Activated T-helper 9 cell treated with anti-CD3 and anti-CD28 coated beads, Interleukin-2, amount 50 U/mL, for 16 hours (primary cell): ENCODE measurements around the gene GPR33.
"Not testable (repeated sequence)": the region's sequence is repeated elsewhere in the genome, so short reads cannot be mapped to it uniquely, and the experiment has no call there.

Experiments
- DNase-seq: peaks from one replicate; pipeline ENCODE4 v3.0.0-alpha.2; 2020; ENCODE audit warnings: low read depth

The GPR33 gene

DNA sequence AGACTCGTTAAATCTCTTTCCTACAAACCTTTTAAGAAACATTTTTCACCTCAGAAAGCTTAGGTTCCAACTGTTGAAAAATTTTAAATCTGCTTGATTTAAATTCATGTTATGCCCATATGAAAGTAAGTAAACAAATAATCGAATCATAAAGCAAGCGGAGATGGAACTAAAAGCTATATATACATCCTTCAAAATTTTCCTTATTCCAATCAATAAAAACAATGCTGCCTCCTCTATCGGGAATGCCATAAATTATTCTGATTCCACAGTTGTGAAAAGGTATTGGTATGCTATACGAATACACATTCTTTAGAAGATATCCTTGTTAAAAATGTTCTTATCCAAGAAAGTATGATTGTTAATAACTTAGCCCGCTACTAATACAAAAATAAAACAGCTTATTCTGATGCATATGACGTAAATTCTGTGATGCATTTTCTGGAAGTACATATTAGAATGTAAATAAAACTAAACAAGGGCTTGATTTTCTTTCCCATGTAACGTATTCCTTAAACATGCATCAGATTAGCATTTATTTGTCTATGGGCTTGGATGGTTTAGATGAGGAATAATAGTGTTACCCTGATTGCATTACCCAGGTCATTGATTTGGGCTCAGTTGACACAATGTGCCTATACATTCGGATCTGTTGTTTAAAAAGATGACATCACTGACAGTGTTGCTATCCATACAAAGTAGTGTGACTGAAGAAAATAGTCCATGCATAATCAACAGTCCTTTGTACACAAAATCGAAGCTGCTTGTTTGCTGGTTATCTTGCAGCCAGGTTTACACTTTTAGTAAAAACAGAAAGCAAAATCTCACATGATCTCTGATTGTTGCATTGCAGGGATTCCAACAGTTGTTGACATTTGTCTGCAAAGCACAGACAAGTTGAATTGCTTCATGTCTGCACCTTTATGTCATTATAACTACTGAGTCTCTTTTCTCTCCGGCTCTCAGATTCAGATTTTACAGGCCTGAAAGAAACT lies 29.9 kb downstream of the GPR33 start:
- no peak for DNase-seq

DNA sequence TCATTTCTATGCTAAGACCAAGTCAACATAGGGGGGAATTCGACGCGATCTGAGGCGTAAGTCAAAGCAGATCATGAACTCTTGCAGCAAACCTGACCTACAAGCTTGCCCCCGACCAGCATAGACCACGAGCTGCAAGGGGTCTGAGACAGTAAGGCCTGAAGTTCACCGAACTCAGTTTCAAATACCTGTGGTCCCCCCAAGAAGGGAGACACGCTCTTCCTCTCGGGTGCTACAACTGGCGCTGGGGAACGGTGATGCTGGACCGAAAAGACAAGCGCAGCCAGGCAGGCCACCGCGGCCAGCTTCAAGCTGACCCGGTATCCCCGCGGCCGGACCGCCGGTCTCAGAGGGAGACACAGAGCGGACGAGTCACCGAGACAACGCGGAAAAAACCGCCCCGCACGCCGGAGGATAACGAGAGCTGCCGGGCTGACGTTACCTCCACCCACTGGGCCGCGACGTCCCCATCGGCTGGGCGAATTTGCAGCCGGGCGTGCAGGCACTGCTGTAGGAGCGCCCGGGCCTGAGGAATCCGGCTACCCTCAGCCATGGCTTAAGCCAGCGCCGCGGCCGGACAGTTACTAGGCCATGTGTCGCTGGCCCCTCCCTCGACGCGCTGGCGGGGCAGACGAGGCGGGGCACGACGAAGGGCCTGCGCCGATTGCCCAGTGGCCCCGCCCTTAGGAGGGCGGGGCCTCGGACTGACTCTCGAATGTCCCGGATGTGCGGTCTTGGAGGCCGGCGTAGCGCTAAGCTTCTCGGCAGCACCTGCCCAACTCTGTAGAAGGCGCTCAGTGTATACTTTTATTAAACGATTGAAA lies 30.8 kb downstream of the GPR33 start, which contains the start of gene DTD2:
TSS of gene DTD2 (minus strand) at position 666 of the 824 bp plus-strand sequence. CDS start at position 553, 113 bp downstream.
- peak; percentile 84 for DNase-seq

DNA sequence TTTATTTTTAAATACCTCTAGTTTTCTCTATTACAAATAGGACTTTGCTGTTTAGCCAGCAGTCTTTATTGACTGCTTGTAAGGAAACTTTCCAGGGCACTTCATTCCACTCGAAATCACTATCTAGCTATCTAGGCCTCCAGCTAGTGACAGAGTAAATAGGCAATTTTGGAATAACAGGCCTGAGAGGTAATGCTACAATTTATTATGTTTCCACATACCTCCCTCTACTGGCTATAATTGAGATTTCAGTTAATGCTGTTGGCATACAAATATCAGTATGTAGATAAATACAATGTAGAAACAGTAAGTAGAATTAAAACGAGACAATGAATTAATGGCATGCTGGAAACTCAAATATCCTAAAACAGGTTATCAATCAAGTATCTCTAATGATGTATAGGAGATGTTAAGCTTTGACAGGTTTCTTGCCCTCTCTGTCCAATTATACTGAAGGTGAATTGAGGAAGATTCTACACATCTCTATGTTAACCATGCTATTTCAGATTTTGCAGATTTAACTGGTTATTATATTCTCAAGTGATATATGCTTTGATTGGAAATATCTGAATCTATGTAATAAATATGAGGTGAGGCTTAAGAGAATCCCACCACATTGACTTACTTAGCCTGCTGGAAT lies 37.7 kb downstream of the GPR33 start:
- no peak for DNase-seq

DNA sequence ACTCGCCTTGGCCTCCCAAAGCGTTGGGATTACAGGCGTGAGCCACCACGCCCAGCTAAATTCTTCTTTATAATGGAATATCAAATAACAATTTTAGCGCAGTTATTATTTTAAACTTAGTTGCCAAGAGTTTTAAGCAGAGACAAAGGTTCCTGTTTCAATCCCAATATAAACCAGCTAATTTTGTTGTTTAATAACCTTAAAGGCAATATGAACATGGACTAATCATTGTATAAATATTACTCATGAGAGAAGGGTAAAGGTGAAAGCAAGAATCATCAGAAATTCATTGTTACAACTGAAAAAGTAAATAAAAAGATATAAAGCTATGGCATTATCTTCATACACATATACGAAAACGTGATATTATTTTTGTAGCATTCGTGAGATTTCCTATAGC lies 38.7 kb downstream of the GPR33 start:
- DNase-seq, result no peak

DNA sequence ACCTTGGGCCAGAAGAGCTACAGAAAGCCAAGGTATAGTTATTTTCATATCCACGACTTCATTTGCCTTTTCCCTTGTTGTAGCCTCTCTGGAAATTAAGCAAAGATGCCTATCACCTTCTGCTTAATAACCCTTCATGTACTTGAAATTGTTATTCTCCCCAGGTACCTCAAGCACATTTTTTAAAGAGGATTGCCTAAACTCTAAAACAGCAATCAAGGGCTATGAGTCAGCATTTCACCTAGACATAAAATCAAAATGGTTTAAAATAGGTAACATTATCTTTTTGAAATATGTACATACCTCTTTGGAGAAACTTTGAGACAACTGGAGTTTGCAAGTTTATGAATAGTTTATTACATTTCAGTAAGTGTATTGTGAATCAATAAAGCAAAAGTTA lies 42.1 kb downstream of the GPR33 start:
- DNase-seq, result no peak

DNA sequence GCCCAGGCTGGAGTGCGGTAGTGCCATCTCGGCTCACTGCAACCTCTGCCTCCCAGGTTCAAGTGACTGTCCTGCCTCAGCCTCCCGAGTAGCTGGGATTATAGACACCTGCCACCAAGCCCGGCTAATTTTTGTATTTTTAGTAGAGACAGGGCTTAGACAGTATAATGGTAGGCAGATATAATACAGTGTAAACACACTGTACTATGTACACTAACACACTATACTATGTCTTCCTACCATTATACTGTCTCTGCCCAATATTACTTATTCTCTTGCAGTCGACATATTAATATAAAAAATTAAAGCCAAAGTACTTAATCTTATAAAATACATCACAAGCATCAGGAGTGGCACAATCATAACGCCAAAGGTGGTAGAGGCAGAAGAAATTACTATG lies 45.6 kb downstream of the GPR33 start:
- DNase-seq, result no peak

DNA sequence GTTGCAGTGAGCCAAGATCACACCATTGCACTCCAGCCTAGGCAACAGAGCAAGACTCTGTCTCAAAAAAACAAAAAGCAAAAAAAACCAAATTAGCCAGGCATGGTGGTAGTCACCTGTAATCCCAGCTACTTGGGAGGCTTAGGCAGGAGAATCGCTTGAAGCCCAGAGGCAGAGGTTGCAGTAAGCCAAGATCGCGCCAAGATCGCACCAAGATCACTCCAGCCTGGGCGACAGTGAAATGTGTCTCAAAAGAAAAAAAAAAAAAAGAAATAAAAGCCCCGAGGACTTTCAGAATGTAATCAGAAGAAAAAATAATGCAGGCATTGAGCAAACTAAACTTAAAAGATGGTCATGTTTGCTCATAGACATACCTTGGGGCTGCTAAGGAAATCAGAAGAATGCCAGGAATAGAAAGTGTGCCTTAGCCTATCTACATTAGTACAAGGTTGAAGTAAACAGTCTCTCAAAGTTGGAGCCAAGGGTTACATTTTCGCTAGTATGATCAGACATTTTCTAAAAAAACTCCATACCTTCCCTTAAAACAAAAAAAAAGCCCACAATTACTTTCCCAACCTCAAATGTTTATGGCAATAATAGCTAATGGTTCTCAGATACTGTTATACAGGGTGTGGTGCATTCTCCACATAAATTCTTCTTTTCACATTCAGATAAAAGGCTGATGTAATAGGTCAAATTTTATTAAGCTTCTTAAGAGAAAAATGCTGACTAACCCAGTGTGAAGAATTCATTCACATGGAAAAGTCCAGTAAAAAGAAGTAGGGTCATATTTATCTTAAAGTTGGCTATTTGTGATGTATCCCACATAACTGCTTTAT lies 46.3 kb downstream of the GPR33 start:
- no peak for DNase-seq

DNA sequence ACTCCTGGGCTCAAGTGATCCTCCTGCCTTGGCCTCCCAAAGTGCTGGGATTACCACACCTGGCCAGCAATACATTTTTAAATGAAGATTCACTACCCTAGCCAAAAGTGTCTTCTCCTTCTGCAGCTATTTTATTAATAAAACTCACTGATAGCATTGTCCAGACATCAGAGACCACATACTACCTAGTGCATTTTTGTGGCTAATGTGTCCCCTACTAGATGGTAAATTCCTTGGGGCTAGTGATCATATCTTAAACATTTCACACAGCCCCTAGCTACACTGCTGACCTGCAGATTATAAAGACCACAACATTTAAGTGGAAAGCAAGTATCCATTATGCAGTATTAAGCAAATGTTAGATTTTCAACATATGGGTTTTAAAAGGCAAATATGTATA lies 47.6 kb downstream of the GPR33 start:
- no peak for DNase-seq

DNA sequence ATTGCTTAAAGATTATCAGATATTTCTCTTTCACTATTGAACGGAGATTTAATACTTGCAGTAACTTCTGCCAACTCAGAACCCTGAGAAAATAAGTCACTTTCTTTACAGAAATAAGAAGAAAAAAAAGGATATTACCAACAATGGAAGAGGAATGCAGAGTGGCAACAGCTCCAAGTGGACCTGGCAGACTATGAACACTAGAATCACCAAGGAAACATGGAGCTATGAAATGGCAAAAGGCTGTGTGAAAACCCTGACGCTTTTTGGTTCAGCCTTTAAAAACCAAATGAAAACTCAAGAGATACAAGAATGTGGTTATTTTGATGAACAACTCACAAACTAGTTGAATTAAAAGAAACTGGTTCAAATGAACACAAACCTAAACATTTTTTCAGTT lies 48.3 kb downstream of the GPR33 start:
- DNase-seq, result no peak

DNA sequence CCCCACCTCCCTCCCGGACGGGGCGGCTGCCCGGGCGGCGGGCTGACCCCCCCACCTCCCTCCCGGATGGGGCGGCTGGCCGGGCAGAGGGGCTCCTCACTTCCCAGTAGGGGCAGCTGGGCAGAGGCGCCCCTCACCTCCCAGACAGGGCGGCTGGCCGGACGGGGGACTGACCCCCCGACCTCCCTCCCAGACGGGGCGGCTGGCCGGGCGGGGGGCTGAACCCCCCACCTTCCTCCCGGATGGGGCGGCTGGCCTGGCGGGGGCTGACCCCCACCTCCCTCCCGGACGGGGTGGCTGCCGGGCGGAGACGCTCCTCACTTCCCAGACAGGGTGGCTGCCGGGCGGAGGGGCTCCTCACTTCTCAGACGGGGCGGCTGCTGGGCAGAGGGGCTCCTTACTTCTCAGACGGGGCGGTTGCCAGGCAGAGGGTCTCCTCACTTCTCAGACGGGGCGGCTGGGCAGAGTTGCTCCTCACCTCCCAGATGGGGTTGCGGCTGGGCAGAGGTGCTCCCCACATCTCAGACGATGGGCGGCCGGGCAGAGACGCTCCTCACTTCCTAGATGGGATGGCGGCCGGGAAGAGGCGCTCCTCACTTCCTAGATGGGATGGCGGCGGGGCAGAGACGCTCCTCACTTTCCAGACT lies 50.7 kb downstream of the GPR33 start:
- not testable (repeated sequence) for DNase-seq

DNA sequence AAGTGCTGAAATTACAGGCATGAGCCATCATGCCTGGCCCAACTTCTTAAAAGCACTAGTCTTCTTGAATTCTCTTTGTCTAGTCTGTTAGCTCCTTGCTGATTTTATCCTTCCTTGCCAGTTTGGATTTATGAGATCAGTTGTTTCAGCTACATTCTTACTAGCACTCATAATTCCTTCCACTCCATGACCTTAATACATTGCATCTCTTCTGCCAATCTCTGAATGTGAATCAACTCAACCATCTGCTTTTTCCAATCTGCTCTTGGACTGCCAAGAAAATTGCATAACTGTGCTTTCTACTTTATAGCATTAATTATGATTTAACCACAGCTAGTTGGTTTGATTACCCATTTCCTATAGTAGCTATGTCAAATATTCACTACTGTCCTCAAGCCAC lies 52.6 kb downstream of the GPR33 start:
- no peak for DNase-seq
